ENCODE results near the gene PSMD4.

Gene PSMD4

GRCh38 chr1:151251656-151252470 is 2.7 kb upstream of the PSMD4 start:
- TF ChIP-seq CTCF (IDR thresholded peaks at IDR 0.05; ENCODE audit: low read length, missing control alignments): peak; percentile 93
- no peak overlapping the region for H3K4me3 ChIP-seq (replicated peaks; ENCODE audit: low read depth, low read length)
- peak; percentile 86 for DNase-seq (ENCODE audit: low read depth)

- TF ChIP-seq CTCF (IDR thresholded peaks at IDR 0.05; ENCODE audit: low read length, missing control alignments): no peak
- H3K4me3 ChIP-seq (replicated peaks; ENCODE audit: low read depth, low read length): peak overlapping the region; percentile 79
- DNase-seq (ENCODE audit: low read depth): peak; percentile 13
Measured at GRCh38 chr1:151255381-151255780, 847 bp downstream of the PSMD4 start.

- H3K4me3 ChIP-seq (replicated peaks; ENCODE audit: low read depth, low read length): no peak overlapping the region
- TF ChIP-seq CTCF (IDR thresholded peaks at IDR 0.05; ENCODE audit: low read length, missing control alignments): no peak
- no peak for DNase-seq (ENCODE audit: low read depth)
Measured at GRCh38 chr1:151259351-151259750, 4.8 kb downstream of the PSMD4 start.

- H3K4me3 ChIP-seq (replicated peaks; ENCODE audit: low read depth, low read length): no peak overlapping the region
- no peak for TF ChIP-seq CTCF (IDR thresholded peaks at IDR 0.05; ENCODE audit: low read length, missing control alignments)
- no peak for DNase-seq (ENCODE audit: low read depth)
Measured at GRCh38 chr1:151265446-151266236, 11.1 kb downstream of the PSMD4 start.

- DNase-seq (ENCODE audit: low read depth): no peak
Measured at GRCh38 chr1:151266315-151266714, 11.8 kb downstream of the PSMD4 start.

GRCh38 chr1:151266821-151267220 is 12.3 kb downstream of the PSMD4 start:
- no peak overlapping the region for H3K4me3 ChIP-seq (replicated peaks; ENCODE audit: low read depth, low read length)
- no peak for TF ChIP-seq CTCF (IDR thresholded peaks at IDR 0.05; ENCODE audit: low read length, missing control alignments)
- no peak for DNase-seq (ENCODE audit: low read depth)

More at GRCh38 chr1:151266315-151266714, 11.8 kb downstream of the PSMD4 start:
- TF ChIP-seq CTCF (IDR thresholded peaks at IDR 0.05; ENCODE audit: low read length, missing control alignments): no peak
- no peak overlapping the region for H3K4me3 ChIP-seq (replicated peaks; ENCODE audit: low read depth, low read length)

Measured in fibroblast of pulmonary artery (primary cell).